ENCODE data around the gene TSPAN5.
A peak's percentile ranks its signal among the peaks of the same experiment; 100 is the strongest.

Gene TSPAN5

GRCh38 chr4:98672583-98673287, 14.3 kb upstream of the TSPAN5 start (continued):
- peak; percentile 42; the same call in 1 of the 2 replicates for TF ChIP-seq PRDM1 (tag by site-specific recombination; IDR thresholded peaks at IDR 0.05)
- TF ChIP-seq KLF7 (tag by site-specific recombination; IDR thresholded peaks at IDR 0.05; ENCODE audit: borderline replicate concordance): no peak
- TF ChIP-seq PRDM4 (tag by site-specific recombination; IDR thresholded peaks at IDR 0.05): 0 out of 2 replicates have a peak, but pooled peaks have one; percentile 21
- no peak for TF ChIP-seq ZNF133 (tag by site-specific recombination; IDR thresholded peaks at IDR 0.05)
- no peak for TF ChIP-seq HOXD13 (CRISPR knock-in tag; IDR thresholded peaks at IDR 0.05; ENCODE audit: borderline replicate concordance)
- no peak for TF ChIP-seq ZNF501 (tag by site-specific recombination; IDR thresholded peaks at IDR 0.05)
- TF ChIP-seq ZXDB (tag by site-specific recombination; IDR thresholded peaks at IDR 0.05): peak; percentile 76
- TF ChIP-seq GLIS1 (tag by site-specific recombination; IDR thresholded peaks at IDR 0.05): peak; percentile 54; the same call in 1 of the 2 replicates
- peak; percentile 76 for TF ChIP-seq PRDM6 (tag by site-specific recombination; IDR thresholded peaks at IDR 0.05)
- no peak for TF ChIP-seq ZNF623 (tag by site-specific recombination; IDR thresholded peaks at IDR 0.05)
- TF ChIP-seq ZNF677 (tag by site-specific recombination; IDR thresholded peaks at IDR 0.05): no peak
- no peak for TF ChIP-seq ZNF777 (tag by site-specific recombination; IDR thresholded peaks at IDR 0.05; ENCODE audit: borderline replicate concordance)
- no peak for TF ChIP-seq SP2 (tag by site-specific recombination; IDR thresholded peaks at IDR 0.05)
- no peak for TF ChIP-seq ZEB2 (tag by site-specific recombination; IDR thresholded peaks at IDR 0.05)
- TF ChIP-seq ZNF645 (tag by site-specific recombination; IDR thresholded peaks at IDR 0.05): no peak
- TF ChIP-seq PBX3 (CRISPR knock-in tag; IDR thresholded peaks at IDR 0.05): no peak
- TF ChIP-seq ZNF266 (tag by site-specific recombination; IDR thresholded peaks at IDR 0.05; ENCODE audit: low read depth): no peak
- TF ChIP-seq ZNF23 (tag by site-specific recombination; IDR thresholded peaks at IDR 0.05; ENCODE audit: borderline replicate concordance): no peak
- TF ChIP-seq ZSCAN16 (tag by site-specific recombination; IDR thresholded peaks at IDR 0.05): no peak
- no peak for TF ChIP-seq ZNF707 (tag by site-specific recombination; IDR thresholded peaks at IDR 0.05)
- no peak for TF ChIP-seq ZNF76 (tag by site-specific recombination; IDR thresholded peaks at IDR 0.05; ENCODE audit: borderline replicate concordance, low read depth)
- TF ChIP-seq ZNF335 (tag by site-specific recombination; conservative IDR thresholded peaks at IDR 0.05): 0 out of 2 replicates have a peak, but pooled peaks have one; percentile 14
- no peak for TF ChIP-seq AEBP2 (tag by site-specific recombination; IDR thresholded peaks at IDR 0.05; ENCODE audit: borderline replicate concordance)
- TF ChIP-seq ZNF202 (tag by site-specific recombination; IDR thresholded peaks at IDR 0.05; ENCODE audit: borderline replicate concordance): no peak
- no peak for TF ChIP-seq EGR2 (tag by site-specific recombination; IDR thresholded peaks at IDR 0.05; ENCODE audit: low read depth)
- TF ChIP-seq ZNF112 (tag by site-specific recombination; IDR thresholded peaks at IDR 0.05): no peak
- TF ChIP-seq PATZ1 (tag by site-specific recombination; IDR thresholded peaks at IDR 0.05): no peak
- TF ChIP-seq ZIC2 (tag by site-specific recombination; IDR thresholded peaks at IDR 0.05): no peak
- TF ChIP-seq ZBTB1 (tag by site-specific recombination; IDR thresholded peaks at IDR 0.05): no peak

Data from HEK293 (cell line).